Heart right ventricle (tissue), 16 donors: ENCODE data around the gene PLPP1. TPM values are rescaled to one million over a fixed set of nuclear protein-coding genes. Genes with fewer than 3 reads are reported as not detected.
A peak's percentile ranks its signal among the peaks of the same experiment; 100 is the strongest.

Experiments
- ATAC-seq, 8 donors: fragments of 200-7000 bp; cut with Tn5 transposase; one replicate each; pipeline ENCODE4 v1.9.1; 2020; ENCODE audit warnings: mild to moderate bottlenecking in 8 of 8, moderate library complexity in 8 of 8, moderate number of reproducible peaks in 1 of 8
- DNase-seq, 2 donors: peaks; one replicate each; pipeline ENCODE4 v3.0.0-alpha.2; 2020
- H3K27ac ChIP-seq, 10 donors: fragments of 200-600 bp; sonication (generic) in 2 of 10; one replicate each; pipeline versions ENCODE4 v1.5.0 to v1.8.0; 2020 to 2022; ENCODE audit warnings: mild to moderate bottlenecking in 3 of 10
- H3K27me3 ChIP-seq, 7 donors: fragments of 200-600 bp; one replicate each; pipeline ENCODE4 v1.8.0; 2021 to 2022; ENCODE audit warnings: mild to moderate bottlenecking in 2 of 7
- H3K36me3 ChIP-seq, 9 donors: fragments of 200-600 bp; sonication (generic) in 1 of 9; one replicate each; pipeline versions ENCODE4 v1.5.0 to v1.8.0; 2020 to 2022; ENCODE audit warnings: mild to moderate bottlenecking in 2 of 9
- H3K4me1 ChIP-seq, 9 donors: fragments of 200-600 bp; sonication (generic) in 1 of 9; one replicate each; pipeline versions ENCODE4 v1.5.0 to v1.8.0; 2020 to 2022; ENCODE audit warnings: mild to moderate bottlenecking in 4 of 9
- H3K4me3 ChIP-seq, 10 donors: fragments of 200-600 bp; sonication (generic) in 2 of 10; one replicate each; pipeline versions ENCODE4 v1.5.0 to v1.8.0; 2020 to 2022; ENCODE audit warnings: mild to moderate bottlenecking in 7 of 10, moderate library complexity in 2 of 10
- H3K9me3 ChIP-seq, 11 donors: fragments of 200-600 bp in 10 of 11; sonication (generic) in 2 of 11; one replicate each; pipeline versions ENCODE4 v1.5.0 to v1.8.0; 2013 to 2022; ENCODE audit warnings: mild to moderate bottlenecking in 2 of 11, control low read depth in 1 of 11, moderate library complexity in 1 of 11
- WGBS, 2 donors: extraction: QIAGEN DNeasy Blood & Tissue Kit; methylation state at CpG; one replicate each; pipeline ENCODE4 v1.1.7; 2013; ENCODE audit warnings: inconsistent platforms in 1 of 2; 5-methylcytosine and 5-hydroxymethylcytosine counted together
- intact Hi-C, 10 donors: fragments of 100-400 bp; cut with DNase I; formaldehyde crosslinking; loops; one replicate each; pipeline versions ENCODE4 v1.11.1 to v1.14.2; 2022
- polyA plus RNA-seq, 2 donors: library from polyadenylated mRNA; stranded (reverse); fragments of 200-250 nt; gene quantifications; one replicate each; pipeline ENCODE4 v1.2.3, GENCODE V29; 2013
- total RNA-seq, 10 donors: library from RNA; stranded (reverse); fragmentation: NEBNext Ultra II Directional in 3 of 10; extraction: Animal tissue kit (Norgen Biotek cat#: 25700) in 3 of 10; gene quantifications; one replicate each; pipeline versions ENCODE4 v1.2.1 to v1.2.4, GENCODE V29; 2021 to 2023
- TF ChIP-seq, protein P1 (sequence below), 9 donors: fragments of 200-600 bp; sonication (generic) in 2 of 9; IDR thresholded peaks; one replicate each; pipeline versions ENCODE4 v1.5.0 to v1.8.0; 2021 to 2022; ENCODE audit warnings: antibody characterized with exemption in 9 of 9, mild to moderate bottlenecking in 5 of 9, moderate library complexity in 1 of 9
- donor health status: Arrhythmogenic right ventricular cardiomyopathy.
- donor health status: ischemic (EF 13 %, LVEDD 7.1; RV severe dilation, severe dysfunction).
- donor health status: healthy with polysubstance abuse.
- donor health status: DM: no; HTN: yes; CAD: no.
- donor health status: DM: no; HTN: no; CAD: no.
- donor health status: ischemic (EF 25% LVEDD 6.9; RV normal size, moderate dysfunction).
- donor health status: ischemic (EF 25% LVEDD 5.7; RV mildly dilated, moderate dysfunction).
- donor health status: healthy.
- donor health status: DM: yes; HTN: yes; CAD: no.
- donor health status: Ischemic cardiomyopathy.
- donor health status: ischemic (EF 35%, LVEDD 5.7; RV mildly dilated, moderate dysfunction).
- donor health status: nonischemic (EF 11% LVEDD 7.7; RV severe dilation, severe dysfunction).
- donor health status: DM: yes; HTN: yes; CAD: no.
- donor health status: PGD.
- donor health status: ischemic (EF 29% LVEDD 5.4; RV normal size, mild dysfunction).
- donor health status: nonischemic (EF 23%, LVEDD 6.1; RV moderate dilation, normal function).

Gene PLPP1
- total and polyA plus RNA-seq, 12 donors: 58.7 to 111 (median 77.4) TPM

GRCh38 chr5:55569513-55569865, 34.7 kb upstream of the PLPP1 start:
- Histone ChIP-seq H3K27me3 (no peaks in the 10 kb centered on the region), H3K4me1 (peaks cover 0 to 18% (median 8%) of the 10 kb centered on the region in 9 donors), H3K36me3 (no peaks in the 10 kb centered on the region), H3K27ac (peak overlapping the region in 6 of 10 donors; percentile 6 to 32 (median 28)), H3K9me3 (no peaks in the 10 kb centered on the region), H3K4me3 (no peak overlapping the region)
- ATAC-seq (peak in 4 of 8 donors; percentile 34 to 78 (median 44)), DNase-seq (no peak)
- TF ChIP-seq, protein P1, sequence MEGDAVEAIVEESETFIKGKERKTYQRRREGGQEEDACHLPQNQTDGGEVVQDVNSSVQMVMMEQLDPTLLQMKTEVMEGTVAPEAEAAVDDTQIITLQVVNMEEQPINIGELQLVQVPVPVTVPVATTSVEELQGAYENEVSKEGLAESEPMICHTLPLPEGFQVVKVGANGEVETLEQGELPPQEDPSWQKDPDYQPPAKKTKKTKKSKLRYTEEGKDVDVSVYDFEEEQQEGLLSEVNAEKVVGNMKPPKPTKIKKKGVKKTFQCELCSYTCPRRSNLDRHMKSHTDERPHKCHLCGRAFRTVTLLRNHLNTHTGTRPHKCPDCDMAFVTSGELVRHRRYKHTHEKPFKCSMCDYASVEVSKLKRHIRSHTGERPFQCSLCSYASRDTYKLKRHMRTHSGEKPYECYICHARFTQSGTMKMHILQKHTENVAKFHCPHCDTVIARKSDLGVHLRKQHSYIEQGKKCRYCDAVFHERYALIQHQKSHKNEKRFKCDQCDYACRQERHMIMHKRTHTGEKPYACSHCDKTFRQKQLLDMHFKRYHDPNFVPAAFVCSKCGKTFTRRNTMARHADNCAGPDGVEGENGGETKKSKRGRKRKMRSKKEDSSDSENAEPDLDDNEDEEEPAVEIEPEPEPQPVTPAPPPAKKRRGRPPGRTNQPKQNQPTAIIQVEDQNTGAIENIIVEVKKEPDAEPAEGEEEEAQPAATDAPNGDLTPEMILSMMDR (IDR thresholded peaks at IDR 0.05): no peak
- 74 to 86% methylated on average over 3 of the region's 3 CpGs for WGBS, 2 donors
- intact Hi-C loops: no loop called here

GRCh38 chr5:55568654-55569512, 34.1 kb upstream of the PLPP1 start:
- intact Hi-C loops: no loop called here
- 80 to 86% methylated on average over 15 of the region's 15 CpGs for WGBS, 2 donors
- peaks cover 0 to 18% (median 8%) of the 10 kb centered on the region in 9 donors for H3K4me1 ChIP-seq

DNA sequence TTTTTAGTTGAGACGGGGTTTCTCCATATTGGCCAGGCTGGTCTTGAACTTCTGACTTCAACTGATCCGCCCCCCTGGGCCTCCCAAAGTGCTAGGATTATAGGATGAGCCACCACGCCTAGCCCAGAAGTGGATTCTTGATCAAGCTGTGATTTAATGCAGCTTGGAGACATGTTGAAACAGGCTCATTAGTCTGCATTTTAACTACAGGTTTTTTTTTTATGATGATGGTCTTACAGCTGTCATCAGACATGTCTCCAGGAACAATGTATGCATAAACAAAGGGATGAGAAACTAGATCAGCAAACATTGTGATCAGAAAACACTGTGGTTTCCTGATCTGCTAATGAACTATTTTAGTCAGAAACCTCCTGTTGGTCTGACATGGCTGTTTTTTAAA, 30.0 kb upstream of the PLPP1 start:
- no peak for DNase-seq
- ATAC-seq: no peak
- Histone ChIP-seq H3K36me3 (no peaks in the 10 kb centered on the region), H3K4me1 (peaks cover 0 to 13% (median 5%) of the 10 kb centered on the region in 9 donors), H3K4me3 (no peak overlapping the region), H3K27me3 (no peaks in the 10 kb centered on the region), H3K27ac (no peak overlapping the region), H3K9me3 (no peaks in the 10 kb centered on the region)
- TF ChIP-seq, protein P1 (IDR thresholded peaks at IDR 0.05): no peak
- intact Hi-C loops: no loop called here
- 92 to 94% methylated on average over 3 of the region's 3 CpGs for WGBS, 2 donors

More at GRCh38 chr5:55568654-55569512, 34.1 kb upstream of the PLPP1 start:
- no peak for DNase-seq
- H3K27me3 ChIP-seq: no peaks in the 10 kb centered on the region
- peak overlapping the region in 4 of 10 donors; percentile 6 to 32 (median 28) for H3K27ac ChIP-seq
- ATAC-seq: peak in 2 of 8 donors; percentile 17 to 41
- TF ChIP-seq, protein P1 (IDR thresholded peaks at IDR 0.05): no peak
- H3K9me3 ChIP-seq: no peaks in the 10 kb centered on the region
- H3K36me3 ChIP-seq: no peaks in the 10 kb centered on the region
- no peak overlapping the region for H3K4me3 ChIP-seq

GRCh38 chr5:55558484-55558883, 23.7 kb upstream of the PLPP1 start:
- intact Hi-C loops: no loop called here
- no peaks in the 10 kb centered on the region for H3K27me3 ChIP-seq
- DNase-seq (no peak), ATAC-seq (no peak)
- H3K36me3 ChIP-seq: no peaks in the 10 kb centered on the region
- TF ChIP-seq, protein P1 (IDR thresholded peaks at IDR 0.05): no peak
- H3K27ac ChIP-seq: no peak overlapping the region
- WGBS, 2 donors: 92 to 98% methylated on average over 2 of the region's 2 CpGs
- H3K9me3 ChIP-seq: no peaks in the 10 kb centered on the region
- peaks cover 0 to 10% (median 0%) of the 10 kb centered on the region in 9 donors for H3K4me1 ChIP-seq
- no peak overlapping the region for H3K4me3 ChIP-seq
